ENCODE data around the gene DGKB. TPM values are rescaled to one million over a fixed set of nuclear protein-coding genes. Genes with fewer than 3 reads are reported as not detected.

DGKB gene
- total RNA-seq, 1 experiment from 2014 or later = not detected

DNA sequence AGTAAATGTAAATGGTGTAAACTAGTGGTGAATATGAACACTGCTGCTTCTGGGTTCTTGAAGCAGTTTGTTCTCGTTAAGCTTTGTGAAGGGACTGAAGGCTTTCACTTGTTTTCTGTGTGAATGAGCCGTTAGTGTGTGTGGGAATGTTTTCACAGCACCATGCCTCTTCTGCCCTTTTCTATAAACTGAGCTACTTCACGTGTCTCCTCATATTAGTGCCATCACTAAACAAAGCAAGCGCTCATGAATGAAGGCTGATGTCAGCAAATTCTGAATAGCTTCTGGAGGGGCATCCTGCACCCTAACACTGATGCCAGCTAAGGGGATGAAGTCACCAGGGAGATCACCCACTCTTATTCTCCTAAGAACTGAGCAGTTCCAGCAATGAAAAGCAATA, 707.5 kb downstream of the DGKB start:
- no peaks in the 10 kb centered on the region for H3K4me1 Mint-ChIP-seq (ENCODE audit: low read depth, unreplicated experiment)
- H3K4me3 Mint-ChIP-seq (ENCODE audit: low read depth, unreplicated experiment) = no peak overlapping the region
- no peaks in the 10 kb centered on the region for H3K9me3 Mint-ChIP-seq (ENCODE audit: low read depth, unreplicated experiment)
- H3K27me3 Mint-ChIP-seq (ENCODE audit: unreplicated experiment) = no peaks in the 10 kb centered on the region
- TF ChIP-seq, protein P1, sequence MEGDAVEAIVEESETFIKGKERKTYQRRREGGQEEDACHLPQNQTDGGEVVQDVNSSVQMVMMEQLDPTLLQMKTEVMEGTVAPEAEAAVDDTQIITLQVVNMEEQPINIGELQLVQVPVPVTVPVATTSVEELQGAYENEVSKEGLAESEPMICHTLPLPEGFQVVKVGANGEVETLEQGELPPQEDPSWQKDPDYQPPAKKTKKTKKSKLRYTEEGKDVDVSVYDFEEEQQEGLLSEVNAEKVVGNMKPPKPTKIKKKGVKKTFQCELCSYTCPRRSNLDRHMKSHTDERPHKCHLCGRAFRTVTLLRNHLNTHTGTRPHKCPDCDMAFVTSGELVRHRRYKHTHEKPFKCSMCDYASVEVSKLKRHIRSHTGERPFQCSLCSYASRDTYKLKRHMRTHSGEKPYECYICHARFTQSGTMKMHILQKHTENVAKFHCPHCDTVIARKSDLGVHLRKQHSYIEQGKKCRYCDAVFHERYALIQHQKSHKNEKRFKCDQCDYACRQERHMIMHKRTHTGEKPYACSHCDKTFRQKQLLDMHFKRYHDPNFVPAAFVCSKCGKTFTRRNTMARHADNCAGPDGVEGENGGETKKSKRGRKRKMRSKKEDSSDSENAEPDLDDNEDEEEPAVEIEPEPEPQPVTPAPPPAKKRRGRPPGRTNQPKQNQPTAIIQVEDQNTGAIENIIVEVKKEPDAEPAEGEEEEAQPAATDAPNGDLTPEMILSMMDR (IDR thresholded peaks at IDR 0.05; ENCODE audit: unreplicated experiment) = no peak
- no peak overlapping the region for H3K27ac Mint-ChIP-seq (ENCODE audit: unreplicated experiment)
- intact Hi-C loops (cut with micrococcal nuclease; ENCODE audit: unreplicated experiment) = no loop called here
- no TSS peak for BruUV-seq (replicated peaks)
- no peaks in the 10 kb centered on the region for H3K36me3 Mint-ChIP-seq (ENCODE audit: insufficient read depth, unreplicated experiment)
- CTCF ChIA-PET = interaction anchor here (0.6 kb wide), 1 partner anchor 271 kb away, joined by 4 read pairs; no protein-coding TSS in a partner anchor
- no peak for DNase-seq

DNA sequence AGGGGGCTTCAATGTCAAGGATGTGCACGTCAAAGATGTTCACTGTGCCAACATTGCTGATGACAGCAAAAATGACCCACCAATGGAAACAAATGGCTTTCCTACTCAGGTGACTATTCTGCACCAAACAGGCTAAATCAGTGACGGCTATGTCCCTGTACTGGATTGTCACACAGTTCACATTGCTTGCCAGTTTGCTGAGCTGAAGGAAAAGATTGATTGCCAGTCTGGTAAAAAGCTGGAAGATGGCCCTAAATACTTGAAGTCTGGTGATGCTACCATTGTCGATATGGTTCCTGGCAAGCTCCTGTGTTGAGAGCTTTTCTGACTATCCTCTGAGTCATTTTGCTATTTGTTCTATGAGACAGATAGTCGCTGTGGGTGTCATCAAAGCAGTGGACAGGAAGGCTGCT, 710.9 kb downstream of the DGKB start:
- no peak for DNase-seq
- intact Hi-C loops (cut with micrococcal nuclease; ENCODE audit: unreplicated experiment) = no loop called here
- no peak overlapping the region for H3K4me3 Mint-ChIP-seq (ENCODE audit: low read depth, unreplicated experiment)
- peaks cover 6% of the 10 kb centered on the region for H3K9me3 Mint-ChIP-seq (ENCODE audit: low read depth, unreplicated experiment)
- TF ChIP-seq, protein P1 (IDR thresholded peaks at IDR 0.05; ENCODE audit: unreplicated experiment) = no peak
- CTCF ChIA-PET = no interaction called here
- no peak overlapping the region for H3K27ac Mint-ChIP-seq (ENCODE audit: unreplicated experiment)
- no peaks in the 10 kb centered on the region for H3K36me3 Mint-ChIP-seq (ENCODE audit: insufficient read depth, unreplicated experiment)
- no peaks in the 10 kb centered on the region for H3K4me1 Mint-ChIP-seq (ENCODE audit: low read depth, unreplicated experiment)
- H3K27me3 Mint-ChIP-seq (ENCODE audit: unreplicated experiment) = no peaks in the 10 kb centered on the region
- no TSS peak for BruUV-seq (replicated peaks)

DNA sequence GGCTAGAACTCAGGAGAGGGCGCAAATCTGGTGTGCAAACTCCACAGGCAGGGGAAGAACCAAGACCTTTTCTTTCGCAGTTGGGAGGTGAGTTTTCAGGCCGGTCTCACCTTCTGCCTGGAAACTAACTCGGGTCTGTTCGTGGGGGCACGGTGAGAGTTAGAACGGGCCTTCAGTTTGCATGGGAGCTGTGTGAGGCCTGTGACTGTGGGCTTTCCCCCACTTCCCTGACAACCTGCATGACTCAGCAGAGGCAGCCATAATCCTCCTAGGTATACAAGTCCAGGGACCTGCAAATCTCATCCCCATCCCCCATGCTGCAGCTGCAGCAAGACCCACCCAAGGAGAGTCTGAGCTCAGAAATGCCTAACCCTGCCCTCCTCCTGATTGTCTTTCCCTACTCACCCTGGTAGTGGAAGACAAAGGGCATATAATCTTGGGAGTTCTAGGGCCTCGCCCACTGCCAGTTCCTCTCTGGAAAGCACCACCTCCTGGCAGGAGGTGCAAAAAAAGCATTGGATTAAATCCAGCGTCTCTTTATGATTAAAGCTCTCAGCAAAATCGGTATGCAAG, 718.2 kb downstream of the DGKB start:
- H3K9me3 Mint-ChIP-seq (ENCODE audit: low read depth, unreplicated experiment) = peaks cover 6% of the 10 kb centered on the region
- no peaks in the 10 kb centered on the region for H3K4me1 Mint-ChIP-seq (ENCODE audit: low read depth, unreplicated experiment)
- no peaks in the 10 kb centered on the region for H3K36me3 Mint-ChIP-seq (ENCODE audit: insufficient read depth, unreplicated experiment)
- no TSS peak for BruUV-seq (replicated peaks)
- DNase-seq = no peak
- intact Hi-C loops (cut with micrococcal nuclease; ENCODE audit: unreplicated experiment) = no loop called here
- no peaks in the 10 kb centered on the region for H3K27me3 Mint-ChIP-seq (ENCODE audit: unreplicated experiment)
- no peak overlapping the region for H3K4me3 Mint-ChIP-seq (ENCODE audit: low read depth, unreplicated experiment)
- TF ChIP-seq, protein P1 (IDR thresholded peaks at IDR 0.05; ENCODE audit: unreplicated experiment) = no peak
- CTCF ChIA-PET = interaction anchor here (0.7 to 1.2 kb wide), 2 partner anchors 14 to 92 kb away, joined by 3 read pairs; no protein-coding TSS in a partner anchor
- no peak overlapping the region for H3K27ac Mint-ChIP-seq (ENCODE audit: unreplicated experiment)

DNA sequence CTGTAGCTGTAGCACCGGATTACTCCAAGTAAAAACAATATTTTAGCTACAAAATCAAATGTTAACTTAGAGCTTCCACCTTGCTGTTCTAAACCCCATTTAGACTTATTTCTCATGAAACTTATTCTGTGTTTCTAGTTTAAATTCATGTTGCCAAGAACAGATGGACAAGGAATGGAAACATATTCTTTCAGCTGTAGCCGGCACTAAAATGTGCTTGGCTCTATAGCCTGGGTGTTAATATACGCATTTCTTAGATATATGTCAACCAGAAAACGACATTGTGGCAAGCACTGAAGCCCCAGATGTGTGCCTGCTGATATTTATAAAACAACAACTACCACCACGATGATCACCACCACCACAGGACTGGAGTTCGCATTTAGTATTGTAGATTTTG, 722.8 kb downstream of the DGKB start:
- TF ChIP-seq, protein P1 (IDR thresholded peaks at IDR 0.05; ENCODE audit: unreplicated experiment) = no peak
- intact Hi-C loops (cut with micrococcal nuclease; ENCODE audit: unreplicated experiment) = no loop called here
- H3K27ac Mint-ChIP-seq (ENCODE audit: unreplicated experiment) = no peak overlapping the region
- H3K36me3 Mint-ChIP-seq (ENCODE audit: insufficient read depth, unreplicated experiment) = no peaks in the 10 kb centered on the region
- no peaks in the 10 kb centered on the region for H3K4me1 Mint-ChIP-seq (ENCODE audit: low read depth, unreplicated experiment)
- CTCF ChIA-PET = no interaction called here
- no peak for DNase-seq
- no peaks in the 10 kb centered on the region for H3K27me3 Mint-ChIP-seq (ENCODE audit: unreplicated experiment)
- no peak overlapping the region for H3K4me3 Mint-ChIP-seq (ENCODE audit: low read depth, unreplicated experiment)
- no TSS peak for BruUV-seq (replicated peaks)
- H3K9me3 Mint-ChIP-seq (ENCODE audit: low read depth, unreplicated experiment) = no peaks in the 10 kb centered on the region
